Measurements from ENCODE around the gene EPB41L3.

Gene EPB41L3

DNA sequence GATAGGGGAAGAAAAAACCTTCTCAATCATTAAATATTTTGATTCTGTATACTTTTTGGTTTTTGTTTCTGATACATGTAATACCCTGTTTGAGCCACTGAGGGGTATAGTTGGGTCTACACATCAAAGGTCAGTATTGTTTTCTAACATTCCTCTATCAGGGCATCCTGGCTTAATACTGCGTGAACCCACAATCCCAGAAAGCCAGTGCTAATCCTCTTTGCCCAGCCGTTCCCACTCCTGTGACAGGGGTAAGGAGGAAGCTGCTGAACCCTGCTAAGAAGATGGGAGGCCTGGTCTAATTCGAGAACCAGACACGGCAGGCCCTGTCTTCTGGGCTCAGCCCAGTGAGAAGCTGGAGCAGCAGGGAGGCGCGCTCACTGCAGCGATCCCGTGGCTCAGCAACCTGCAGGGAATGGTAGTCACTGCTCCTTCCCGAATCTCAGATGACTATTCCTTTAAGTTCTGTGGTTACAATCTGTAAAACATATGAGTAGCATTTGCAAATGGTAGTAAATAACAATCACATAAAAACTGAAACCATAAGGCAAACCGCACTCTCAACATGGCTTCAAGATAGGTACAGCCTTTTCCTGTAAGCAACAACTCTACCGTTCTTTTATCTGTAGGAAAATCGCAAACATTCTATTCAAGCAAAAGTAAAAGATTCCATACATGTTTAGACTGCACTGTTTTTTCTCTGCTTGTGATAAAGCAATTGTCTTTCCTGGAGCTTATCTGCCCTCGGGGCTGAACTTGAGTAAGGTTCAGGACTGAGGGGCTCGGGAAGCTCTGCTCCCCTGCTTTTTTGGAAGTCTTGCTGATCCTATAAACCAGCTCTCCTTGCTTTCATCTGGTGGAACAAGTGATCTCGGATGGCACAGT is 87.0 kb downstream of the EPB41L3 start:
- peak in 27 of 51 donors; percentile 7 to 52 (median 20) for DNase-seq

DNA sequence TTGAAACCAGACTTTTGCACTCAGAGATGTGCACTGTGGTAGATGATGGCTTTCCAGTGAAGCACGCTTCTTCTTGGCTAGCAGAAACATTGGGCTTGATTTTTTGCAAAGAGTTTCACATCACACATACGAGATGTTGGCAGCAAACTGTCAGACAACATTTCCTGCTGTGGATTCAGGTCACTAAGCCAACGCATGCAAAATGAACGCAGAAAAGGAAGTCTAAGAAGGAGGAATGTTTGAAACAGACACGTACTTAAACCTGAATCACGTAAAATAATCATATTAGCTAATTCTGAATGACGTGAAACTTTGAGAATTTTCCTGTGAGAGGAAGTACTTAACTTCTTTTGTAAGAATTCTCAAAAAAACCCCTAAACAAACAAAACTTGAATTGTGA is 88.1 kb downstream of the EPB41L3 start:
- DNase-seq, result no peak

DNA sequence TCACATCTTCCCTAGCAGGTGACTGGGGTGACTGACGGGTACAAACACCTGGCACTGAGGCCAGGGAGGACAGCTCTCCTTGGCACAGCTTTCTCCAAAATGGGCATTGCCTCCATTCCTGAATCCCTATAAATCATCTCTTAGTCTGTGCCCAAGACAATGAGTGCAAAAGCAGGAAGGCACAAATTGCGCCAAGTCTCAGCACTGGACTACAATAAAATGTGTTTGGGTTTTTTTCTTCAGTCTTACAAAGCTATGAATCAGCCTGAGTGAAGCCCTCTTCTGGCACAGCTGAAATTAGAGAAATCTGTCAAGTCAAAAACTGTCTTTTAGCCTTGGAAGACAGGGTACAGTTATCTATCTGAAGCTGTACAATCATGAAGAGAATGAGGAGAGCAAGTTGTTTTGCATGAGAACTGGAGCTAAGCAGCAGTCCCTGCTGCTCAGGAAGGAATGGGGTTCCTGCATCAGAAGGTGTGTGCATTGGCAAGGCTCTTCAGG is 90.8 kb downstream of the EPB41L3 start:
- DNase-seq, result no peak

DNA sequence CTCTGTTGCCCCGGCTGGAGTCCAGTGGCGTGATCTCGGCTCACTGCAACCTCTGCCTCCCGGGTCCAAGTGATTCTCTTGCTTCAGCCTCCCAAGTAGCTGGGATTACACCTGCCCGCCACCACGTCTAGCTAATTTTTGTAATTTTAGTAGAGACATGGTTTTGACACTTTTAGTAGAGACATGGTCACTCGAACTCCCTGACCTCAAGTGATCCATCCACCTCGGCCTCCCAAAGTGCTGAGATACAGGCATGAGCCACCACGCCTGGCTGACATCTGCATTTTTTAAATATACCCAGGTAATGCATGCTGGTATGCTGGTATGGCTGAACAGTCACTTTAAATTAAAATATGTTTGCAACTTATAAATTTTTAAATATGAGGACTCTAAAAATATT is 91.9 kb downstream of the EPB41L3 start:
- DNase-seq, result no peak

DNA sequence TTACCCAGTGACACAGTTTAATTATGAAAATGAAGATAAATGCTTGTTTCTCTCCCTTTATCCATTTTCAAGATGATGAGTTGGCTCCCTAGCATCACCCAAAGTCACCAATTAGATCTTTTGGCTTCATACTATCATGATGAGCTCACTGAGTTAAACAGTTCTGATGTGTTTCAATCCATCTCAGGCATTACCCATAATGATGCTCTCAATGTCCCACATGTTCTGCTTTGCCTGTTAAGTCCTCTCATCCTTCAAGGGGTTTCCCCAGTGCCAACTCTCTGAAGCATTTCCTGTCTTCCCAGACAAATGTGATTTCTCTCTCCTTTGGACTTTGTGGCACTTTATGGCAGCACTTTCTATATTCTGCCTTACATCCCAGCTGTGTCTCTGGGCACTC is 92.6 kb downstream of the EPB41L3 start:
- DNase-seq, result no peak

DNA sequence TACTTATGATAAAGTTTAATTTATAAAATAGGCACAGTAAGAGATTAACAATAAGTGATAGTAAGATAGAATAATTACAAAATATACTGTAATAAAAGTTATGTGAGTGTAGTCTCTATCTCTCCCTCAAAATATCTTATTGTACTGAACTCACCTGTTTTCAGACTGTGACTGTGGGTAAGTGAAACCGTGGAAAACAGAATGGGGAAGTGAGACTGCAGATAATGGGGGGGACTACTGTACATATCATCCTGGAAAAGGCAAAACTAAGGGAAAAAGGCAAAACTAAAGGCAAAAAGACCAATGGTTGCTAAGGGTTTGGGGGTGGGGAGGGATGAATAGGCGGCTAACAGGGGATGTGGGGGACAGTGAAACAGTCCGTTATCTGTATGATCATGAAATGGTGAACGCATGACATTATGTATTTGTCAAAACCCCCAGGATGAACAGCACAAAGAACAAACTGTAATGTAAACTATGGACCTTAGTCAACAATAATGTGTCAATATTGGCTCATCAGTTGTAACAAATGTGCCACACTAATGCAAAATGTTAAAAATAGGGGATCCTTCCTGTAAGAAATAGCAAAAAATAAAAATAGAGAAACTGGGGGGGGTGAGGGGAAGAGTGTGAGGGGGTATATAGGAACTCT is 93.8 kb downstream of the EPB41L3 start:
- no peak for DNase-seq

DNA sequence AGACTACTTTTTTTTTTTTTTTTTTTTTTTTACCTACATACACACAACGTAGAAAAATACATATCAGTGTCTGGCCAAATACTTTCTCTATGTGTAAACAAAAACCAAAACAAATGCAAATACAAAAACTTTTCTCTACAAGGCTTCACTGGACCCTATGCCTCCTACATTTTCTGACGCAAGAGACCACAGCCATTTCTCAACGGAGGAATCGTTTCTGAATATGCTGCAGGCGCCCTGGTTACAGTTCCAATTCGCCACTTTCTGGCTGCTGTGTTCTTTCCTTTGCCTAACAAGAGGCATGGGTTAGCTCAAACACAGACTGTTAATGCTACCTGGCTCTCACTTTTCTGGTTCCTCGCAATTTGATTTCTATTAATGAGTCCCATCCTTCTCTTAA is 96.4 kb downstream of the EPB41L3 start:
- DNase-seq, result no peak

DNA sequence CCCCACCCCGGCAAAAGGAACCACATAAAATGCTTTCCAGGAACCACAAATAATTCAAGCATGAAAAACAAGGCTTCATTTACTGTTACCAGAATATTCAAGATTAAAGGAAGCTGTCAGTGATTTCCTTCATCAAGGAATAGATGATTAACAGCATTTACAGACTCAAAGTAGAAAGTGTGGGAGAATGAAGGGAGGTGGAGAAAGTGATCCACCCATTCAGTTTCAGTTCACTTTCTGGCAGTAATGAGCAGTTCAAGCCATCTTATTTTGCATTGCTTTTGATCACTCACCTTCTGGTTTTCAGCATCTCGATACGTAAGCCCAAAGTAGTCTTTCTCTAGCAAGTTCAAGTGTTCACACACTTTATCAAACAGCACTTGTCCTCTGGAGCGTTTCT is 99.0 kb downstream of the EPB41L3 start:
- no peak for DNase-seq

DNA sequence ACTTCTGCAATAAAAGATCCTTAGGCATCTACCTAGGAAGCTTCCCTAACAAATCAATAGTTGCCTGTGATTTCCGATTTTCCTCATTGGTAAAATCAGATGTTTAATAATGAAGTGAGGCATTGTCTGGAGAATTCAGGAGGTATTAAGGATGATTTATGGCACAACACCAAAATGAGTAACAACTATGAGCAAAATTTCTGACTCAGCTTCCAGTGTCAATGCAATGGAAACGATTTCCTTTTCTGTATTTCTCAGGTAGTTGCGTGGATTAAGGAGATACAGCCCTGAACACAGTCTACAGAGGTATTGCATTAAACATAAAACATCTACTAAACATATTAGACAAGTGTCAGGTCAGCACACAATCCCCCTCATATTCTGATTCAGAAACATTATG is 99.5 kb downstream of the EPB41L3 start:
- DNase-seq, result no peak

DNA sequence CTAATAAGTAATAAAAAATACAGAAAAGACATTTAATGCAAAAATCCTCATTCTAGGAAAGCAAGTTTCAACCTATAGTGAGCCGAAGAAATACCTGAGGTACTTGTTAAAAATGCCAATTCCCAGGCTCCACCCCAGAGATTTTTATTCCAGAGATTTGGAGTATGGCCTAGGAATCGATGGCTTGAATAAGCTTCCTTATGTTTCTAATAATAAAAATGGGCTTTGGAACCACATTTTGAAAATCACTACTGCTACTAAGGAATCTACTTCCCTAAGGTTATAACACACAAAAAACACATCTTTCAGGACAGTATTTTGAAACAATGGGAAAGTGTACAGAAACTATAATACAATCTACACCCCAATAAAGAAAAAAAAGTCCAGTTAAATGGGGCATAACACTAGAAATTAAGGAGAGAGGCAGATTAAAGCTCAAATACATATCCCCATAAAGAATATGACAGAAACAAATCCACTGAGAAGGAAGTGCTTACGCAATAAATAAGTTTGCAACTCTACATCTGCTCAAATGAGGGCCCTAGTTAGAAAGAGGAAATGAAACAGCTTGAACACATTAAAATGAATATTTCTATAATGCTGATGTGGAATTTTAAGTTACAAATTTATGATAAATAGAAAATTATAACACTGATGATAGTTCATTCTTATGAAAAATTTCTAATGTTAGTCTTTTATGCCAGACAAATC is 103.7 kb downstream of the EPB41L3 start:
- no peak for DNase-seq

DNA sequence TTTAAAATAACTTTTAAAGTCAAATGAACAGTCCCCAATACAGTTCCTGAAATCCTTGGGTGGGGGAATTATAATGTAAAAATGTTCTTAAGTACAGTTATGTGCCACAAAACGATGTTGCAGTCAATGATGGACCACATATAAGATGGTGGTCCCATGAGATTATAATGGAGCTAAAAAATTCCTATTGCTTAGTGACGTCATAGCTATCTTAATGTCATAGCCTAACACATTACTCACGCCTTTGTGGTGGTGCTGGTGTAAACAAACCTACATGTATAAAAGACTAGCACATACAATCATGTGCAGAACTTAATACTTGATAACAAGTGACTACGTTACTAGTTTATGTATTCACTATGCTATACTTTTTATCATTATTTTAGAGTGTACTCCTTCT is 109.4 kb downstream of the EPB41L3 start:
- no peak for DNase-seq

DNA sequence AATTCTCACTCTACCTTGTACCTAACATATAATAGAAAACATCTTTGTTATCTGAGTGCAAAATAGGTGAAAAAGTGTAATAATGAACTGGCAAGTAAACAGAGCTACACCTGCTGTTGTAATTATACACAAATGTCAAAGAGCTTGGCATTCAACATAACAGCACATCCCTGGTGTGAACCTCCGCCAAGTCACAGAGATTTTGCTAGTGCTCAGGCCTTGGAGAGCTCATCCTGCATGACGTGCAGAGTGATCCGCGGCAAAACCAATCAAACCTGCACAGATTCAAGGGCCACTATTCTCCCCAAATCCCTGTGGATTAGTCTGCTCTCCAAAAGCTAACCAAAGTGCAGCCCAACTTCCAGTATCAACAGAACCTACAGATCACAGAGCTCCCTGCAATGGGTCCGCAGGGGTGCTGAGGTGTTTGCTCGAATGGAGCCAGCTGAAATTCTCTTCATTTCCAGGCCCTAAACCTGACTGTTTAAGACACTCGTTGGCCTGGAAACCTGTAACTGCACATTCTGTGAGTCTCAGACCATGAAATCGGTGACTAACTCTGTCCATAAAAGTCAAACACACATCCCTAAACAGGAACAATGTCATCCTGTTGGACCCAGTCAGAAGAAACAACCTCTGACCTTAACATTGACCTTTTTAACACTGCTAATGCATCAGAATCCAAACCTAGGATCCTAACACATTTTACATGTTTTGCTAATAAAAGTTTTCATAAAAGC is 111.8 kb downstream of the EPB41L3 start:
- no peak for DNase-seq

DNA sequence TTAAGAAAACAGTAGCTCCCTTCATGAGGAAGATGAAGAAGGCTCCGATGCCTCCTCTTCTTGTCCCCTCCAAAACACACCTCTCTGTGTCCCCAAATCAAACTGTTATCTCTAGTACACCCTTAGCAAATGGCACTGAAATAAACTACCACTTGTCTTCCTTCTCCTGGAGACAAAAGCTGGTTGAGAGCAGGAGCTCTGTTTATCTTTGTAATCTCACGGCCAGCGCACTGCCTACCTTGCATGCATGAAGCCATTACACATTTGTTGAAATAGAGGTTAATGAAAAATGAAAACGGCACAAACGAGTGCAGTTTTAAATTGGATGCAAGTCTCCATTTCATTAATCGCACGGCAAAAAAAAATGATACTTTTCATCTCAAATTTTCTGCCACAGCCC is 113.7 kb downstream of the EPB41L3 start:
- no peak for DNase-seq

DNA sequence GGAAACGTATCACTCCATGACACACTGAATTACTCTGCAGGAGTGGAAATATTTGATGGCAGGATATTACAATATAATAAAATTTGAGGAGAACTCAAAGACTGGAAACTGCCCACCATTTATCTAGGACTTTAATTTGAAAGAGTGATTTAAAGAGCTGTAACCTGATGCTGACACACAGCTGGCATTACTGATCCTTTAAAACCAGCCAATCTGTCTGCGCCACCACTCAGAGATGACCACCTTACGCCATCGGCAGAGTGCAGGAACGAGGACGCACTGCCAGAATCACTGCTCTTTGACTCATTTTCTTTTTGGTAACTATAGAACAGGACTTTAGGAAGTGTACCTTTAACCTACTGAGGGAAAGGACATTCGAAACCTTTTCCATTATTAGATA is 114.1 kb downstream of the EPB41L3 start:
- DNase-seq, result no peak

DNA sequence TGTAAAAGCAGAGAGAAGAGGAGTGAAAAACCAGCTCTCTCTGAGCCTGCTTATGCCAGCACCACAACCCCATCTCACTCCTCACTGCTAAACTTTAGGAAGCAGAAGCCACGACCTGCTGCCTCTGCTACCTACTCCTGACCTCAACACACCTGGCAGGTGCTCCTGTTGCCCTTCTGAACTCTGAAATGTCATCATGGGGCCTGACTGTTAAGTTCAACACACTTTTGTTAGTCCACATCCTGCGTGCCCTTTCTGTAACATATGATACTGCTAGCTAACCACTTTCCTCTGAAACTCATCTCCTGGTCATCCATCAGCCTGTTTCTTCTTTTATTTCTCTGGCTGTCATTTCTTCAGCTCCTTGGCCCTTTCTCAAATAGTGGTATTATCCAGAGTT is 118.1 kb downstream of the EPB41L3 start:
- DNase-seq, result no peak

DNA sequence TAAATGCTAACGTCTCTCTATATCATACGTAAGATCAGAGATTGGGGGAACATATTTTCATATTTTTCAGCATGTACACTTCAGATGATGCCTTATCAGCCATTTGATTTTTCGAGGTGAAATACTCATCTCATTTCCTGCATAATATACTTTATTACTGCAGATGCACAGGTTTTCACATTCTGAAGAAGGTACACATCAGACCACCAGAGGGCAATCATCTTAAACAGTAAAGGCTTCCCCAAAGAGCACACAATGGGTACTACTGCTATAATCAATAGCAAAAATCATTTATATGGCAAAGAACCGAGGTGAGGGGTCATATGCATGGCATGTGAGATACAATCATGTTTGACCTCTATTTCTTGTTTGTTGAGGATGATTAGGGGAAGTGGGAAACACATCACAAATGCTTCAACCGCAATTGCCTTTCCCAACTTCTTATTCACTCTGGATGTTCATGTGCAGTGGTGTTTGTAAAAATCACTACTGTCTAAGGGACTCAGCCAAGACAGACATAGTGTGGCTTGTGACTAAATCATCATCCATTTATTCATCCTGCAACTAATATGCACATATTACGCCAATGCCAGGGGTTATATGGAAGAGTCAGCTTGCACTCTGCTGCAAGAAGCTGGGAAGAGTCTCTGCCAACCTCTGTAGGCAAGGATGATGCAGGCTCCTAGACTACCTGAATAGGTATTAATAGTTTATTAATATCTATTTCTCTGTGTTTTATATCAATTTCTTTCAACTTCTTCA is 118.7 kb downstream of the EPB41L3 start:
- peak in 1 of 51 donors; percentile 34 for DNase-seq

DNA sequence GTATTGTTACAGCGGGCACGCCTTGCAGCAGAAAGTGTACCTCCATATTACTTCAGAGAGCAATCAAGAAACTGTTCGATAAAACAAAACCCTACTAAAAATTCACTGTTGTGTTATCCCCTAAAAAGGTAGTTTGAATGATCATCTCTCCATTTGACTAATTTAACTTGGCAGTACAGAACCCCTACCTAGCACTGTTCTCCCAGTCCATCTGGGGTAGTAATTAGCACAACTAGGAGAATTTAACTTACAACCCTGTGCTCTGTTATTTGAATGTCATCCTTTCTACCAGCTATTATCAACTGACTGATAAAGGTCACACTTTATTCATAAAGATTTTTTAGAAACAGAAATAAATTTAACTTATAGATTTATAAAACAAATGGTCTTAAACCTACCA is 121.2 kb downstream of the EPB41L3 start:
- no peak for DNase-seq

DNA sequence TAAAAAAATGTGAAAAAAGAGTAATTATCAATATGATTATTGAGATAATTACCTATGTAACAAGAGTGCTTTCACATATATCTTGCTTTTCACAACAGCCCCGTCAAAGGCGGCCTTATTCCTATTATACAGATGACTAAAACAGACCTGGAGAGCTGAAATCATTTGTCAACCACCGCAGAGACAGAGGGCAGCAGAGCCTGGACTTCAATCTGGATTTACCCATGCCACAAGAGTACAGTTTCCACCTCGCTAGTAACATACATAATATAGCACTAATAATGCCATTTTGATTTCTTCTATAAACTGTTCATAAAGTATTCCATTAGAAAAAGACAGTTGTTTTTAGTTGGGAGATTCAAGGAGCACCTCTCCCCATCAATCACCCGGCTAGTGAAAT is 121.8 kb downstream of the EPB41L3 start:
- no peak for DNase-seq

DNA sequence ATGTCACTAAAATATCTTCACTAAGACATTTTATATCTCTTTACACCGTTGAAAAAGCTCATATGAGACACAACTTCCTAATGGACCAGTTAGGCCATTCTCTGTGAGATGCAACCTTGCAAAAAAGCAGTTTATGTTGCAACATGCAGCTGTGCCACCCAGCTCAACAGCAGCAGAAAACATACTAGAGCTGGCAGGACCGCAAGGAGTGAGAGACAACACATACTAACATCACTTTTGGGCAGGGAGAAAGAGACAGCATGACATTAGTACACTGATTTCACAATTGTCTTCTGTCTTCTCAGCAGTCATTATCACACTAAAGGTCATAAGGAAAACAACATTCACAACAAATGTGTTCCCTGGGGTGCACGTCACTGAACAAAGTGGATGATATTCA is 122.9 kb downstream of the EPB41L3 start:
- peak in 3 of 51 donors; percentile 10 to 36 (median 25) for DNase-seq

DNA sequence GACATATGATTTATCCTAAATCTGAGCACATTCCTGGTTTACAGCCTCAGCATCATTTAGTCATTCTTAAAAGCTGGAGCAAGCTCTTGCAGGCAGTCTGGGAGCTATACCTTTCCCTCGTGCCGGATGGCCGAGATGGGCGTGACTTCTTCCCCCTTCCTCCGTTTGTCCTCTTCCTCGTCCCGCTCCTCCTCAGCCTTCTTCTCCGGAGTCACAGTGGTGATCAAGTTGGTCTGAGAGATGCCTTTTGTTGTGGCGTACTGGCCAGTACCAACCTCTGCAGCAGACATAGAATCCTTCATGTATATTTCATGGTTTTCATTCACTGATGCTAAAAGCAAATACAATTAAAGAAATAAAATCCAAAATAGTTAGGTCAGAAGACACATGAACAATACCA is 124.2 kb downstream of the EPB41L3 start:
- DNase-seq, result peak in 15 of 51 donors; percentile 7 to 40 (median 17)

DNA sequence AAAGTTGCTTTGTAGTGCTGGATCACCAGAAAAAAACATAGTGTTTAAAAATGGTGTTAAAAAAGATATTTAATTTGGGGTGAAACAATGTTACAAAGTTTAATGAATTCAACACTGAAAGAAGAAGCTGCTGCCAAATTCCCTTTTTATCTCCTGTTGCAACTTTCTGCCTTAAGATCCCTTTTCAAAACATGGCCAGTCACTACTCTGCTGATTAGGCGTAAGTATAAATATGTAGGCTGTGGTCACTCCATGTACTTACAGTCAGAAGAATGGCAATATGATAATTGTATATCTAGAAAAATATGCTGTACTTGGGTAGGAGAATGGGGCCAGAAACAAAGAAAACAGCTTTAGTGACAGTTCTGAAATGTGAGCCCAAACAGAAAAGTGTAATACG is 124.8 kb downstream of the EPB41L3 start:
- DNase-seq, result no peak
